ENCODE data around the gene CDC42BPA.
"Not testable (repeated sequence)": the region's sequence is repeated elsewhere in the genome, so short reads cannot be mapped to it uniquely, and the experiment has no call there.

The CDC42BPA gene

GRCh38 chr1:227066999-227067398 is 251.3 kb downstream of the CDC42BPA start:
- no peak for DNase-seq (ENCODE audit: low read depth in 2 of 2)

GRCh38 chr1:227065311-227065710 is 253.0 kb downstream of the CDC42BPA start:
- no peak for DNase-seq (ENCODE audit: low read depth in 2 of 2)

GRCh38 chr1:227062306-227062705 is 256.0 kb downstream of the CDC42BPA start:
- DNase-seq (ENCODE audit: low read depth in 2 of 2): no peak

- no peak for DNase-seq (ENCODE audit: low read depth in 2 of 2)
These were observed 259.2 kb downstream of the CDC42BPA start for GRCh38 chr1:227059076-227059475.

- DNase-seq (ENCODE audit: low read depth in 2 of 2): no peak
These were observed 260.0 kb downstream of the CDC42BPA start for GRCh38 chr1:227058321-227058751.

- DNase-seq (ENCODE audit: low read depth in 2 of 2): no peak
These were observed 269.0 kb downstream of the CDC42BPA start for GRCh38 chr1:227049253-227049652.

- no peak for DNase-seq (ENCODE audit: low read depth in 2 of 2)
These were observed 274.5 kb downstream of the CDC42BPA start for GRCh38 chr1:227043755-227044154.

GRCh38 chr1:227042292-227042691 is 276.0 kb downstream of the CDC42BPA start:
- no peak for DNase-seq (ENCODE audit: low read depth in 2 of 2)

- DNase-seq (ENCODE audit: low read depth in 2 of 2): no peak
These were observed 279.9 kb downstream of the CDC42BPA start for GRCh38 chr1:227038401-227038800.

- no peak for DNase-seq (ENCODE audit: low read depth in 2 of 2)
These were observed 281.2 kb downstream of the CDC42BPA start for GRCh38 chr1:227037121-227037520.

- DNase-seq (ENCODE audit: low read depth in 2 of 2): no peak
These were observed 283.0 kb downstream of the CDC42BPA start for GRCh38 chr1:227035316-227035715.

GRCh38 chr1:227033880-227034279 is 284.4 kb downstream of the CDC42BPA start:
- DNase-seq (ENCODE audit: low read depth in 2 of 2): no peak

- DNase-seq (ENCODE audit: low read depth in 2 of 2): no peak
These were observed 285.9 kb downstream of the CDC42BPA start for GRCh38 chr1:227032396-227032795.

- DNase-seq (ENCODE audit: low read depth in 2 of 2): no peak
These were observed 301.3 kb downstream of the CDC42BPA start for GRCh38 chr1:227016990-227017389.

GRCh38 chr1:227010645-227011044 is 307.6 kb downstream of the CDC42BPA start:
- DNase-seq (ENCODE audit: low read depth in 2 of 2): no peak

GRCh38 chr1:227009937-227010336 is 308.4 kb downstream of the CDC42BPA start:
- no peak for DNase-seq (ENCODE audit: low read depth in 2 of 2)

- DNase-seq (ENCODE audit: low read depth in 2 of 2): no peak
These were observed 312.0 kb downstream of the CDC42BPA start for GRCh38 chr1:227006226-227006796.

- no peak for DNase-seq (ENCODE audit: low read depth in 2 of 2)
These were observed 313.5 kb downstream of the CDC42BPA start for GRCh38 chr1:227004796-227005195.

- DNase-seq (ENCODE audit: low read depth in 2 of 2): no peak
These were observed 315.1 kb downstream of the CDC42BPA start for GRCh38 chr1:227003165-227003564.

GRCh38 chr1:227002531-227003049 is 315.7 kb downstream of the CDC42BPA start:
- no peak for DNase-seq (ENCODE audit: low read depth in 2 of 2)

- DNase-seq (ENCODE audit: low read depth in 2 of 2): not testable (repeated sequence)
These were observed 318.7 kb downstream of the CDC42BPA start for GRCh38 chr1:226999579-226999978.

GRCh38 chr1:226995365-226996332 is 322.6 kb downstream of the CDC42BPA start:
- no peak for DNase-seq (ENCODE audit: low read depth in 2 of 2)

Measured in activated CD4-positive, alpha-beta T cell treated with anti-CD3 and anti-CD28 coated beads for 24 hours (primary cell).